Measurements from ENCODE around the gene DIO3.

DIO3 gene

GRCh38 chr14:101560534-101561113 lies 671 bp upstream of the DIO3 start:
- Histone ChIP-seq H3K27ac (ENCODE audit: poor library complexity, severe bottlenecking) (no peak overlapping the region), H3K9me3 (ENCODE audit: severe bottlenecking) (peaks cover 13% of the 10 kb centered on the region), H3K4me3 (ENCODE audit: severe bottlenecking) (peak overlapping the region; percentile 26), H3K27me3 (ENCODE audit: insufficient read depth, poor library complexity, severe bottlenecking) (peaks cover 62% of the 10 kb centered on the region), H3K4me1 (ENCODE audit: insufficient read depth, poor library complexity, severe bottlenecking) (no peaks in the 10 kb centered on the region), H3K36me3 (ENCODE audit: low read depth) (no peaks in the 10 kb centered on the region)
- no peak for ATAC-seq (ENCODE audit: low read depth)
- TF ChIP-seq CTCF (IDR thresholded peaks at IDR 0.05; ENCODE audit: poor library complexity, severe bottlenecking), result peak; percentile 59
- DNase-seq (ENCODE audit: low spot score), result no peak

- no peak overlapping the region for H3K4me3 ChIP-seq (ENCODE audit: severe bottlenecking)
- H3K4me1 ChIP-seq (ENCODE audit: insufficient read depth, poor library complexity, severe bottlenecking), result no peaks in the 10 kb centered on the region
- H3K27me3 ChIP-seq (ENCODE audit: insufficient read depth, poor library complexity, severe bottlenecking), result peaks cover 75% of the 10 kb centered on the region
- peaks cover 13% of the 10 kb centered on the region for H3K9me3 ChIP-seq (ENCODE audit: severe bottlenecking)
- DNase-seq (ENCODE audit: low spot score), result no peak
- no peak overlapping the region for H3K27ac ChIP-seq (ENCODE audit: poor library complexity, severe bottlenecking)
- no peaks in the 10 kb centered on the region for H3K36me3 ChIP-seq (ENCODE audit: low read depth)
- no peak for TF ChIP-seq CTCF (IDR thresholded peaks at IDR 0.05; ENCODE audit: poor library complexity, severe bottlenecking)
- ATAC-seq (ENCODE audit: low read depth), result no peak
These were observed 699 bp downstream of the DIO3 start for GRCh38 chr14:101561897-101562490.

- H3K9me3 ChIP-seq (ENCODE audit: severe bottlenecking), result peaks cover 13% of the 10 kb centered on the region
- no peaks in the 10 kb centered on the region for H3K36me3 ChIP-seq (ENCODE audit: low read depth)
- no peak for TF ChIP-seq CTCF (IDR thresholded peaks at IDR 0.05; ENCODE audit: poor library complexity, severe bottlenecking)
- H3K4me1 ChIP-seq (ENCODE audit: insufficient read depth, poor library complexity, severe bottlenecking), result no peaks in the 10 kb centered on the region
- H3K27ac ChIP-seq (ENCODE audit: poor library complexity, severe bottlenecking), result no peak overlapping the region
- ATAC-seq (ENCODE audit: low read depth) (no peak), DNase-seq (ENCODE audit: low spot score) (no peak)
- H3K27me3 ChIP-seq (ENCODE audit: insufficient read depth, poor library complexity, severe bottlenecking), result peaks cover 76% of the 10 kb centered on the region
- H3K4me3 ChIP-seq (ENCODE audit: severe bottlenecking), result no peak overlapping the region
These were observed 1.5 kb downstream of the DIO3 start for GRCh38 chr14:101562659-101563351.

GRCh38 chr14:101563352-101563653 lies 2.0 kb downstream of the DIO3 start:
- DNase-seq (ENCODE audit: low spot score) (no peak), ATAC-seq (ENCODE audit: low read depth) (no peak)
- Histone ChIP-seq H3K36me3 (ENCODE audit: low read depth) (no peaks in the 10 kb centered on the region), H3K9me3 (ENCODE audit: severe bottlenecking) (peaks cover 13% of the 10 kb centered on the region), H3K27me3 (ENCODE audit: insufficient read depth, poor library complexity, severe bottlenecking) (peaks cover 81% of the 10 kb centered on the region), H3K4me1 (ENCODE audit: insufficient read depth, poor library complexity, severe bottlenecking) (no peaks in the 10 kb centered on the region), H3K27ac (ENCODE audit: poor library complexity, severe bottlenecking) (no peak overlapping the region), H3K4me3 (ENCODE audit: severe bottlenecking) (no peak overlapping the region)
- no peak for TF ChIP-seq CTCF (IDR thresholded peaks at IDR 0.05; ENCODE audit: poor library complexity, severe bottlenecking)
